ENCODE results near the gene SPOP.

SPOP gene

DNA sequence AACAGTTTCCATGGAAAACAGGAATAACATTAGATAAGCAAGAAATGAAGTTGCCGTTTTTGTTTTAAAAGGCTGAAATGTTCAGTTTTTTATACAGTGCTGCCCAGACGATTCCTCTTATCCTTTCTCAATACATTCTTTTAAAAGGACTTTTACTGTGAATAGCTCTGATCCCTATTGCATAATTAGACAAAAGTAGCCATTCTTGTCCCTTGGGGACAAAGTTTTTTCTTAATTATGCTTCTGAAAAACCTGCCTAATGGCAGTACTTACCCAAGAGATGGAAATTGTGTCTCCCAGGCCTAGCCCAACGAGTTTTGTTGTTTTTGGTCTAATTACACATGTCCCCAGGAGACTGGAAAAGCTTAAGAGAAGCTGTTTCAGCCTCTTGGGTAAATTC lies 74.7 kb downstream of the SPOP start:
- H3K4me3 Mint-ChIP-seq = no peak overlapping the region
- TF ChIP-seq, protein P1, sequence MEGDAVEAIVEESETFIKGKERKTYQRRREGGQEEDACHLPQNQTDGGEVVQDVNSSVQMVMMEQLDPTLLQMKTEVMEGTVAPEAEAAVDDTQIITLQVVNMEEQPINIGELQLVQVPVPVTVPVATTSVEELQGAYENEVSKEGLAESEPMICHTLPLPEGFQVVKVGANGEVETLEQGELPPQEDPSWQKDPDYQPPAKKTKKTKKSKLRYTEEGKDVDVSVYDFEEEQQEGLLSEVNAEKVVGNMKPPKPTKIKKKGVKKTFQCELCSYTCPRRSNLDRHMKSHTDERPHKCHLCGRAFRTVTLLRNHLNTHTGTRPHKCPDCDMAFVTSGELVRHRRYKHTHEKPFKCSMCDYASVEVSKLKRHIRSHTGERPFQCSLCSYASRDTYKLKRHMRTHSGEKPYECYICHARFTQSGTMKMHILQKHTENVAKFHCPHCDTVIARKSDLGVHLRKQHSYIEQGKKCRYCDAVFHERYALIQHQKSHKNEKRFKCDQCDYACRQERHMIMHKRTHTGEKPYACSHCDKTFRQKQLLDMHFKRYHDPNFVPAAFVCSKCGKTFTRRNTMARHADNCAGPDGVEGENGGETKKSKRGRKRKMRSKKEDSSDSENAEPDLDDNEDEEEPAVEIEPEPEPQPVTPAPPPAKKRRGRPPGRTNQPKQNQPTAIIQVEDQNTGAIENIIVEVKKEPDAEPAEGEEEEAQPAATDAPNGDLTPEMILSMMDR (IDR thresholded peaks at IDR 0.05; ENCODE audit: unreplicated experiment in 3 of 3) = no peak
- H3K27me3 Mint-ChIP-seq (ENCODE audit: low read depth) = no peaks in the 10 kb centered on the region
- peaks cover 73% of the 10 kb centered on the region for H3K36me3 Mint-ChIP-seq (ENCODE audit: low read depth)
- no peaks in the 10 kb centered on the region for H3K9me3 Mint-ChIP-seq
- no peaks in the 10 kb centered on the region for H3K4me1 Mint-ChIP-seq
- no peak overlapping the region for H3K27ac Mint-ChIP-seq

DNA sequence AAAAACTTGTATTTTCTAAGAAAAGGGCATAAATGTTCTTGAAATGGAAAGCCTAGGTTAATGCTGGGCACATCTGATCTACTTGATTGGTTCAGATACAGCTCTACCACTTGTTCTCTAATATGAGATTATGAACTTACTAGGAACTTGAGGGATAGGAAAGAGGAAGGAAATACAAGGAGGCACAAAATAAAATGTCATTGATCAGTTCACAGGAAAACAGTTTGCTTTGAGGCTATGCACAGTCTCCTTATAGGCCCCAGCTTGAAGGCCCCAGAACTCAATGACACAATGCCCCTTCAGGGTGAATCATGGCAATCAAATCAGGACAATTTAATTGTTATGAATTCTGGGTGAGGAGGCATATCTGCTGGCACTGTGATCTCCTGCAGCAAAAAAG lies 75.1 kb downstream of the SPOP start:
- TF ChIP-seq, protein P1 (IDR thresholded peaks at IDR 0.05; ENCODE audit: unreplicated experiment in 3 of 3) = no peak
- no peak overlapping the region for H3K27ac Mint-ChIP-seq
- H3K9me3 Mint-ChIP-seq = no peaks in the 10 kb centered on the region
- H3K27me3 Mint-ChIP-seq (ENCODE audit: low read depth) = no peaks in the 10 kb centered on the region
- H3K36me3 Mint-ChIP-seq (ENCODE audit: low read depth) = peaks cover 76% of the 10 kb centered on the region
- no peaks in the 10 kb centered on the region for H3K4me1 Mint-ChIP-seq
- no peak overlapping the region for H3K4me3 Mint-ChIP-seq

DNA sequence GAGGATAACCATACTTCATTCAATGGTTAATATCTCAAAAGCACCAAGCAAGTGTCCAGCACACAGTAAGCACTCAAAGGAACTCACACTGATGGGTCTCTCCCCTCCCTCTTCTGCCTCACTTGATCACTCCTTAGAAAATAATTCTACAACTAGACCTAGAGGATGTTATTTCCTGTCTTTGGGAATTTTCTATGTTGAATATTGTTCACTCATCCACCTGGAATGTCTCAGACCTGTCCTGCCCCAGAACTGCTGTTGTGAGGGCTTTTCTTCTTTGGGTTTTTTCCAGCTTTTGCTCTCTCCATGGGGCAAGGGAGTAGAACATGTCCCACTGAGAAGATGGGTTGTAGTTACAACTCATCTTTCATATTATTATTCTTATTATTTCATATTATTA lies 76.9 kb downstream of the SPOP start:
- TF ChIP-seq, protein P1 (IDR thresholded peaks at IDR 0.05; ENCODE audit: unreplicated experiment in 3 of 3) = no peak
- no peak overlapping the region for H3K27ac Mint-ChIP-seq
- H3K9me3 Mint-ChIP-seq = no peaks in the 10 kb centered on the region
- H3K4me1 Mint-ChIP-seq = no peaks in the 10 kb centered on the region
- H3K27me3 Mint-ChIP-seq (ENCODE audit: low read depth) = no peaks in the 10 kb centered on the region
- peaks cover 82% of the 10 kb centered on the region for H3K36me3 Mint-ChIP-seq (ENCODE audit: low read depth)
- no peak overlapping the region for H3K4me3 Mint-ChIP-seq

DNA sequence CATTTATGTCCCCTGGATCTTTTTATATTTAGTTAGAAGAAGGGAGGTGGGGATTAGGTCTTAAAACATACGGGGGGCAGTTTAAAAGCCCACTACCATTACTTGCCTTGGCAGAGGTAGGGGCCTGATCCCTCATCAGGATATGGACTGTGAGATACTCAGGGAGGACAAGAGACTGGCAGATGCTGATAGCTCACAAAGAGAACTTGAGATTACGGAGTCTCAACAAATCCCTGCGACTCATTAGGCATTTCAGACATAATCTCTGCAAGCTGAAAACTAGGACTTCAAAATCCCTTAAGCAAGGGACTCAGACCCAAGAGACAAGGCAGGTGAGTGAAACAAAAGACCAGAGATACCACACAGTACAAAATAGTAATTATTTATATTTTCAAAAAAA lies 79.0 kb downstream of the SPOP start:
- H3K36me3 Mint-ChIP-seq (ENCODE audit: low read depth) = peaks cover 79% of the 10 kb centered on the region
- no peak overlapping the region for H3K27ac Mint-ChIP-seq
- TF ChIP-seq, protein P1 (IDR thresholded peaks at IDR 0.05; ENCODE audit: unreplicated experiment in 3 of 3) = no peak
- no peaks in the 10 kb centered on the region for H3K4me1 Mint-ChIP-seq
- H3K4me3 Mint-ChIP-seq = no peak overlapping the region
- H3K9me3 Mint-ChIP-seq = no peaks in the 10 kb centered on the region
- H3K27me3 Mint-ChIP-seq (ENCODE audit: low read depth) = no peaks in the 10 kb centered on the region

DNA sequence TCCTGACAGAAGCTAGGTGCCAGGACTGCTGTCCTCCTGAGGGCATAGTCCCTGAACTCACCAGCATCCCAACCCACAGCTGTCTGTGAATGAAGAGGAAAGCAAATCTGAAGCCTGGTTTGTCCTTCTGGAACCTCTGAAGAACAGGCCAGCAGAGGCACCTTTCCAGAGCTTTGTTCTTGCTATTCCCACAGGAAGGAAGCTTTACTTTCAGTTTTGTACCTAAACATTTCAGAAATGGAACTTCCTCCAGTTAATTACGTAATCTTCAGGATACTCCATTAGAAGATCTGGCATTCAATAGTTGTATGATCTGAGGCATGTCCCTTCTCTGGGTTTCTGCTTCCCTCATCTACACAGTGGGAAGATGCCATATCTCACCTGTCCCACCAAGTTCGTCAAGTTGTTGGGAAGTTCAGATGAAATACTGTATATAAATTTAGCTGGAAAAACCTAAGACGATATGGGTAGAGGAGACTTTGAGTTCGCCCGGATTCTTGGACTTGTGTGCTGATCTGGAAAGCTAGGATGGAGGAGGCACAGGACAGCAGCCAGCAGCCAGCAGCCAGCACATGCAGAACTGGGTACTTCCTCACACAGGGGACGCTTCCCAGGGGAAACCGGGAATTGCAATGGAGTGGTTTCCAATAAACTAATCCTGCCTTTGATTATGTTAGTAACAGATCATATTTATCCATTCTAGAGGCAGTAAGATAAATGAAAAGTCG lies 79.8 kb downstream of the SPOP start:
- Mint-ChIP-seq H3K27ac (no peak overlapping the region), H3K27me3 (ENCODE audit: low read depth) (no peaks in the 10 kb centered on the region), H3K36me3 (ENCODE audit: low read depth) (peaks cover 72% of the 10 kb centered on the region), H3K4me3 (no peak overlapping the region), H3K4me1 (no peaks in the 10 kb centered on the region), H3K9me3 (no peaks in the 10 kb centered on the region)
- TF ChIP-seq, protein P1 (IDR thresholded peaks at IDR 0.05; ENCODE audit: unreplicated experiment in 3 of 3) = no peak

DNA sequence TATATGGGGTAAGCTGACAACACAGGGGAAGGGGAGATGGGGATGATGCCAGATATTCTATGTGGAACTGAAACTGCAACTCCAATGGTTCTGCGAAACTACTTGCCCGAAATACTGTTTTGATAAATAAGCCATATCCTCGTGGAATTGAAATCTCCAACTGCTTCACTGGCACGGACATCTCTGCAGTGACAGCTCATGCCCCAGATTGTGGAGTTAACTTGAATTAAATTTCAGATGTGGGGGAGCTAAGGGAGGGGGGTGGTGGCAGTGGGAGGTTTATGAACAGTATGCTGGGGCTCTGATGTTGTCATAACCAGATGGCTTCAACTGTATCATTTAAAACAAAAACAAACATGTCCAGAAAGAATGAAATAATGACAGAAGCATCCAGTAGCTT lies 80.5 kb downstream of the SPOP start:
- no peaks in the 10 kb centered on the region for H3K9me3 Mint-ChIP-seq
- H3K27me3 Mint-ChIP-seq (ENCODE audit: low read depth) = no peaks in the 10 kb centered on the region
- H3K27ac Mint-ChIP-seq = no peak overlapping the region
- TF ChIP-seq, protein P1 (IDR thresholded peaks at IDR 0.05; ENCODE audit: unreplicated experiment in 3 of 3) = no peak
- no peaks in the 10 kb centered on the region for H3K4me1 Mint-ChIP-seq
- H3K36me3 Mint-ChIP-seq (ENCODE audit: low read depth) = peaks cover 70% of the 10 kb centered on the region
- no peak overlapping the region for H3K4me3 Mint-ChIP-seq

All from nephron (organoid).